Inferior parietal cortex (tissue), 1 donor: Measurements from ENCODE around the gene AACS.
"Not testable (repeated sequence)": the region's sequence is repeated elsewhere in the genome, so short reads cannot be mapped to it uniquely, and the experiment has no call there.

ENCODE experiments used
- DNase-seq: peaks from one replicate; pipeline ENCODE4 v3.0.0-alpha.2; 2016; ENCODE audit errors: extremely low spot score

Gene AACS

GRCh38 chr12:125056306-125056705, 8.9 kb upstream of the AACS start:
- DNase-seq = no peak

GRCh38 chr12:125057708-125058107, 7.5 kb upstream of the AACS start:
- no peak for DNase-seq

GRCh38 chr12:125061229-125061628, 4.0 kb upstream of the AACS start:
- no peak for DNase-seq

- not testable (repeated sequence) for DNase-seq
Observed at GRCh38 chr12:125063522-125063921, 1.7 kb upstream of the AACS start.

GRCh38 chr12:125064492-125064891, 743 bp upstream of the AACS start:
- DNase-seq = no peak

- DNase-seq = no peak
Observed at GRCh38 chr12:125065919-125066570, 810 bp downstream of the AACS start.

GRCh38 chr12:125068391-125068790, 3.2 kb downstream of the AACS start:
- DNase-seq = no peak

GRCh38 chr12:125069616-125070015, 4.4 kb downstream of the AACS start:
- no peak for DNase-seq

- no peak for DNase-seq
Observed at GRCh38 chr12:125070112-125070511, 4.9 kb downstream of the AACS start.

GRCh38 chr12:125070661-125071390, 5.6 kb downstream of the AACS start:
- no peak for DNase-seq

GRCh38 chr12:125071456-125071855, 6.2 kb downstream of the AACS start:
- no peak for DNase-seq

GRCh38 chr12:125072496-125072895, 7.3 kb downstream of the AACS start:
- no peak for DNase-seq

GRCh38 chr12:125074294-125074693, 9.1 kb downstream of the AACS start:
- not testable (repeated sequence) for DNase-seq

GRCh38 chr12:125076103-125076502, 10.9 kb downstream of the AACS start:
- no peak for DNase-seq

- no peak for DNase-seq
Observed at GRCh38 chr12:125079084-125079483, 13.8 kb downstream of the AACS start.

GRCh38 chr12:125079648-125080645, 14.7 kb downstream of the AACS start:
- no peak for DNase-seq

- DNase-seq = no peak
Observed at GRCh38 chr12:125081427-125081826, 16.2 kb downstream of the AACS start.

GRCh38 chr12:125083072-125083471, 17.8 kb downstream of the AACS start:
- DNase-seq = no peak

GRCh38 chr12:125088199-125088598, 23.0 kb downstream of the AACS start:
- DNase-seq = not testable (repeated sequence)

- DNase-seq = no peak
Observed at GRCh38 chr12:125089083-125089482, 23.8 kb downstream of the AACS start.

- no peak for DNase-seq
Observed at GRCh38 chr12:125089626-125090025, 24.4 kb downstream of the AACS start.

GRCh38 chr12:125090437-125090836, 25.2 kb downstream of the AACS start:
- DNase-seq = no peak
